ENCODE results near the gene KIAA1671. TPM values are rescaled to one million over a fixed set of nuclear protein-coding genes. Genes with fewer than 3 reads are reported as not detected.

The KIAA1671 gene
- total and polyA plus RNA-seq, 2 of the 13 experiments (the other 11 are each of a cell fraction or from before 2014, with no cell fraction given): 13.5 to 13.6 TPM

DNA sequence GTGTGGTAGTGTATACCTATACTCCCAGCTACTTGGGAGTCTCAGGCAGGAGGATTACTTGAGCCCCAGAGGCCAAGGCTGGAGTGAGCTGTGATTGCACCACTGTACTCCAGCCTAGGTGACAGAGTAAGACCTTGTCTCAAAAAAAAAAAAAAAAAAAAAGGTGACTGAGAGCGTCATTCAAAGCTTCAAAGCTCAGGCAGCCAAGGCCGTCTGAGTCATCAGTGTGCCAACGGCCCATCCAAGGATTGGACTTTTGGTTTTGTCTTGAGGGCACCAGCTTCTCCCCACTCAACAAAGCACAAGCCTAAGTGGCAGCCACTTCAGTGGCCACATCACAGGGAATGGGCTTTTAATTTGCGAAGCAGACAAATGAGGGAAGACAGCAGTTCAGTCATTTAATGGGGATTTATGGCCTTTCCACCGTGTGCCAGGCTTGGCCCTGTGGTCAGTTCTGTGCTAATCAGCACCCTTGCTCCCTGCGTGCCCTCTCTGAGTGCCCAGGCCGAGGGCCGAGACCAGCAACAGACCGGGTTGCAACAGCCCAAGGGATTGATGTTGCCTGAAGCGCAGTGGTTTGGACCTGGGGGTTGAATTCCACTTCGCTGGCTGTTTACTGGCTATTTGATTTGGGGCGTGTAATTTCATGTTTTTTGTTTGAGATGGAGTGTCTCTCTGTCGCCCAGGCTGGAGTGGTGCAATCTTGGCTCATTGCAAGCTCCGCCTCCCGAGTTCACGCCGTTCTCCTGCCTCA is 216.9 kb downstream of the KIAA1671 start (continued):
- TF ChIP-seq, protein P1, sequence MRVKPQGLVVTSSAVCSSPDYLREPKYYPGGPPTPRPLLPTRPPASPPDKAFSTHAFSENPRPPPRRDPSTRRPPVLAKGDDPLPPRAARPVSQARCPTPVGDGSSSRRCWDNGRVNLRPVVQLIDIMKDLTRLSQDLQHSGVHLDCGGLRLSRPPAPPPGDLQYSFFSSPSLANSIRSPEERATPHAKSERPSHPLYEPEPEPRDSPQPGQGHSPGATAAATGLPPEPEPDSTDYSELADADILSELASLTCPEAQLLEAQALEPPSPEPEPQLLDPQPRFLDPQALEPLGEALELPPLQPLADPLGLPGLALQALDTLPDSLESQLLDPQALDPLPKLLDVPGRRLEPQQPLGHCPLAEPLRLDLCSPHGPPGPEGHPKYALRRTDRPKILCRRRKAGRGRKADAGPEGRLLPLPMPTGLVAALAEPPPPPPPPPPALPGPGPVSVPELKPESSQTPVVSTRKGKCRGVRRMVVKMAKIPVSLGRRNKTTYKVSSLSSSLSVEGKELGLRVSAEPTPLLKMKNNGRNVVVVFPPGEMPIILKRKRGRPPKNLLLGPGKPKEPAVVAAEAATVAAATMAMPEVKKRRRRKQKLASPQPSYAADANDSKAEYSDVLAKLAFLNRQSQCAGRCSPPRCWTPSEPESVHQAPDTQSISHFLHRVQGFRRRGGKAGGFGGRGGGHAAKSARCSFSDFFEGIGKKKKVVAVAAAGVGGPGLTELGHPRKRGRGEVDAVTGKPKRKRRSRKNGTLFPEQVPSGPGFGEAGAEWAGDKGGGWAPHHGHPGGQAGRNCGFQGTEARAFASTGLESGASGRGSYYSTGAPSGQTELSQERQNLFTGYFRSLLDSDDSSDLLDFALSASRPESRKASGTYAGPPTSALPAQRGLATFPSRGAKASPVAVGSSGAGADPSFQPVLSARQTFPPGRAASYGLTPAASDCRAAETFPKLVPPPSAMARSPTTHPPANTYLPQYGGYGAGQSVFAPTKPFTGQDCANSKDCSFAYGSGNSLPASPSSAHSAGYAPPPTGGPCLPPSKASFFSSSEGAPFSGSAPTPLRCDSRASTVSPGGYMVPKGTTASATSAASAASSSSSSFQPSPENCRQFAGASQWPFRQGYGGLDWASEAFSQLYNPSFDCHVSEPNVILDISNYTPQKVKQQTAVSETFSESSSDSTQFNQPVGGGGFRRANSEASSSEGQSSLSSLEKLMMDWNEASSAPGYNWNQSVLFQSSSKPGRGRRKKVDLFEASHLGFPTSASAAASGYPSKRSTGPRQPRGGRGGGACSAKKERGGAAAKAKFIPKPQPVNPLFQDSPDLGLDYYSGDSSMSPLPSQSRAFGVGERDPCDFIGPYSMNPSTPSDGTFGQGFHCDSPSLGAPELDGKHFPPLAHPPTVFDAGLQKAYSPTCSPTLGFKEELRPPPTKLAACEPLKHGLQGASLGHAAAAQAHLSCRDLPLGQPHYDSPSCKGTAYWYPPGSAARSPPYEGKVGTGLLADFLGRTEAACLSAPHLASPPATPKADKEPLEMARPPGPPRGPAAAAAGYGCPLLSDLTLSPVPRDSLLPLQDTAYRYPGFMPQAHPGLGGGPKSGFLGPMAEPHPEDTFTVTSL (CRISPR knock-in tag; IDR thresholded peaks at IDR 0.05; ENCODE audit: borderline replicate concordance): peak; percentile 33; the same call in 1 of the 2 replicates
- TF ChIP-seq ZNF382 (CRISPR knock-in tag; IDR thresholded peaks at IDR 0.05; ENCODE audit: borderline replicate concordance) (no peak), FOXP1 (IDR thresholded peaks at IDR 0.05) (no peak), FOXP1 (CRISPR knock-in tag; IDR thresholded peaks at IDR 0.05) (peak; percentile 69; the same call in 1 of the 2 replicates), ZNF672 (CRISPR knock-in tag; IDR thresholded peaks at IDR 0.05) (no peak), CHCHD3 (CRISPR knock-in tag; IDR thresholded peaks at IDR 0.05) (no peak), MZF1 (CRISPR knock-in tag; IDR thresholded peaks at IDR 0.05; ENCODE audit: borderline replicate concordance) (no peak), NONO (IDR thresholded peaks at IDR 0.05) (no peak), NONO (CRISPR knock-in tag; conservative IDR thresholded peaks at IDR 0.05) (0 out of 2 replicates have a peak, but pooled peaks have one; percentile 17), MAFG (CRISPR knock-in tag; IDR thresholded peaks at IDR 0.05) (no peak)
- TF ChIP-seq, protein P2, sequence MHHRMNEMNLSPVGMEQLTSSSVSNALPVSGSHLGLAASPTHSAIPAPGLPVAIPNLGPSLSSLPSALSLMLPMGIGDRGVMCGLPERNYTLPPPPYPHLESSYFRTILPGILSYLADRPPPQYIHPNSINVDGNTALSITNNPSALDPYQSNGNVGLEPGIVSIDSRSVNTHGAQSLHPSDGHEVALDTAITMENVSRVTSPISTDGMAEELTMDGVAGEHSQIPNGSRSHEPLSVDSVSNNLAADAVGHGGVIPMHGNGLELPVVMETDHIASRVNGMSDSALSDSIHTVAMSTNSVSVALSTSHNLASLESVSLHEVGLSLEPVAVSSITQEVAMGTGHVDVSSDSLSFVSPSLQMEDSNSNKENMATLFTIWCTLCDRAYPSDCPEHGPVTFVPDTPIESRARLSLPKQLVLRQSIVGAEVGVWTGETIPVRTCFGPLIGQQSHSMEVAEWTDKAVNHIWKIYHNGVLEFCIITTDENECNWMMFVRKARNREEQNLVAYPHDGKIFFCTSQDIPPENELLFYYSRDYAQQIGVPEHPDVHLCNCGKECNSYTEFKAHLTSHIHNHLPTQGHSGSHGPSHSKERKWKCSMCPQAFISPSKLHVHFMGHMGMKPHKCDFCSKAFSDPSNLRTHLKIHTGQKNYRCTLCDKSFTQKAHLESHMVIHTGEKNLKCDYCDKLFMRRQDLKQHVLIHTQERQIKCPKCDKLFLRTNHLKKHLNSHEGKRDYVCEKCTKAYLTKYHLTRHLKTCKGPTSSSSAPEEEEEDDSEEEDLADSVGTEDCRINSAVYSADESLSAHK (CRISPR knock-in tag; IDR thresholded peaks at IDR 0.05; ENCODE audit: borderline replicate concordance): no peak
- TF ChIP-seq, protein P3, sequence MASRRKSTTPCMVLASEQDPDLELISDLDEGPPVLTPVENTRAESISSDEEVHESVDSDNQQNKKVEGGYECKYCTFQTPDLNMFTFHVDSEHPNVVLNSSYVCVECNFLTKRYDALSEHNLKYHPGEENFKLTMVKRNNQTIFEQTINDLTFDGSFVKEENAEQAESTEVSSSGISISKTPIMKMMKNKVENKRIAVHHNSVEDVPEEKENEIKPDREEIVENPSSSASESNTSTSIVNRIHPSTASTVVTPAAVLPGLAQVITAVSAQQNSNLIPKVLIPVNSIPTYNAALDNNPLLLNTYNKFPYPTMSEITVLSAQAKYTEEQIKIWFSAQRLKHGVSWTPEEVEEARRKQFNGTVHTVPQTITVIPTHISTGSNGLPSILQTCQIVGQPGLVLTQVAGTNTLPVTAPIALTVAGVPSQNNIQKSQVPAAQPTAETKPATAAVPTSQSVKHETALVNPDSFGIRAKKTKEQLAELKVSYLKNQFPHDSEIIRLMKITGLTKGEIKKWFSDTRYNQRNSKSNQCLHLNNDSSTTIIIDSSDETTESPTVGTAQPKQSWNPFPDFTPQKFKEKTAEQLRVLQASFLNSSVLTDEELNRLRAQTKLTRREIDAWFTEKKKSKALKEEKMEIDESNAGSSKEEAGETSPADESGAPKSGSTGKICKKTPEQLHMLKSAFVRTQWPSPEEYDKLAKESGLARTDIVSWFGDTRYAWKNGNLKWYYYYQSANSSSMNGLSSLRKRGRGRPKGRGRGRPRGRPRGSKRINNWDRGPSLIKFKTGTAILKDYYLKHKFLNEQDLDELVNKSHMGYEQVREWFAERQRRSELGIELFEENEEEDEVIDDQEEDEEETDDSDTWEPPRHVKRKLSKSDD (CRISPR knock-in tag; IDR thresholded peaks at IDR 0.05; ENCODE audit: low read depth): no peak
- TF ChIP-seq, protein P4, sequence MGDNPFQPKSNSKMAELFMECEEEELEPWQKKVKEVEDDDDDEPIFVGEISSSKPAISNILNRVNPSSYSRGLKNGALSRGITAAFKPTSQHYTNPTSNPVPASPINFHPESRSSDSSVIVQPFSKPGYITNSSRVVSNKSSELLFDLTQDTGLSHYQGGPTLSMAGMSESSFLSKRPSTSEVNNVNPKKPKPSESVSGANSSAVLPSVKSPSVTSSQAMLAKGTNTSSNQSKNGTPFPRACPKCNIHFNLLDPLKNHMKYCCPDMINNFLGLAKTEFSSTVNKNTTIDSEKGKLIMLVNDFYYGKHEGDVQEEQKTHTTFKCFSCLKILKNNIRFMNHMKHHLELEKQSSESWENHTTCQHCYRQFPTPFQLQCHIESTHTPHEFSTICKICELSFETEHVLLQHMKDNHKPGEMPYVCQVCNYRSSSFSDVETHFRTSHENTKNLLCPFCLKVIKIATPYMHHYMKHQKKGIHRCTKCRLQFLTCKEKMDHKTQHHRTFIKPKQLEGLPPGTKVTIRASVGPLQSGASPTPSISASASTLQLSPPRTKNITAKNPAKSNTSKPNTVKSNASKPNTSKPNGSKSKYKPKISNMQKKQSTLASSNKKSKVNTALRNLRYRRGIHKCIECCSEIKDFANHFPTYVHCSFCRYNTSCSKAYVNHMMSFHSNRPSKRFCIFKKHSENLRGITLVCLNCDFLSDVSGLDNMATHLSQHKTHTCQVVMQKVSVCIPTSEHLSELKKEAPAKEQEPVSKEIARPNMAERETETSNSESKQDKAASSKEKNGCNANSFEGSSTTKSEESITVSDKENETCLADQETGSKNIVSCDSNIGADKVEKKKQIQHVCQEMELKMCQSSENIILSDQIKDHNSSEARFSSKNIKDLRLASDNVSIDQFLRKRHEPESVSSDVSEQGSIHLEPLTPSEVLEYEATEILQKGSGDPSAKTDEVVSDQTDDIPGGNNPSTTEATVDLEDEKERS (CRISPR knock-in tag; IDR thresholded peaks at IDR 0.05): peak; percentile 44; the same call in 1 of the 2 replicates
- TF ChIP-seq, protein P5, sequence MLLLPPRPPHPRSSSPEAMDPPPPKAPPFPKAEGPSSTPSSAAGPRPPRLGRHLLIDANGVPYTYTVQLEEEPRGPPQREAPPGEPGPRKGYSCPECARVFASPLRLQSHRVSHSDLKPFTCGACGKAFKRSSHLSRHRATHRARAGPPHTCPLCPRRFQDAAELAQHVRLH (CRISPR knock-in tag; IDR thresholded peaks at IDR 0.05; ENCODE audit: borderline replicate concordance, low read depth): peak; percentile 50; the same call in 1 of the 2 replicates
